ENCODE results near the gene MACROH2A1.

MACROH2A1 gene

GRCh38 chr5:135446615-135447014 is 47.6 kb upstream of the MACROH2A1 start:
- Histone ChIP-seq H3K27ac (ENCODE audit: low read depth, low read length) (no peak overlapping the region), H3K27me3 (ENCODE audit: low read length) (no peaks in the 10 kb centered on the region), H4K20me1 (ENCODE audit: low read depth, low read length) (no peaks in the 10 kb centered on the region), H3F3A (ENCODE audit: insufficient read depth) (no peaks in the 10 kb centered on the region), H3K79me2 (ENCODE audit: insufficient read depth, low read length) (no peaks in the 10 kb centered on the region), H2AFZ (ENCODE audit: low read depth, low read length, severe bottlenecking) (no peak overlapping the region), H3K4me2 (ENCODE audit: low read depth, low read length, poor library complexity, severe bottlenecking) (no peak overlapping the region), H3K9me3 (ENCODE audit: insufficient read depth, low read length) (no peaks in the 10 kb centered on the region), H3K4me3 (ENCODE audit: insufficient read depth, low read length, poor library complexity, severe bottlenecking) (no peak overlapping the region), H3K9ac (ENCODE audit: low read length) (no peak overlapping the region), H3K36me3 (ENCODE audit: low read length) (no peaks in the 10 kb centered on the region), H3K9me2 (replicated peaks; ENCODE audit: insufficient read depth, low read length) (no peaks in the 10 kb centered on the region)
- no peak for TF ChIP-seq EZH2phosphoT487 (conservative IDR thresholded peaks at IDR 0.05; ENCODE audit: low read length)
- no peak for TF ChIP-seq CTCF (IDR thresholded peaks at IDR 0.05; ENCODE audit: insufficient read depth, low read length, poor library complexity, severe bottlenecking)

GRCh38 chr5:135446206-135446605 is 47.2 kb upstream of the MACROH2A1 start:
- no peak overlapping the region for H3K4me2 ChIP-seq (ENCODE audit: low read depth, low read length, poor library complexity, severe bottlenecking)
- TF ChIP-seq CTCF (IDR thresholded peaks at IDR 0.05; ENCODE audit: insufficient read depth, low read length, poor library complexity, severe bottlenecking) (no peak), EZH2phosphoT487 (conservative IDR thresholded peaks at IDR 0.05; ENCODE audit: low read length) (no peak)

GRCh38 chr5:135445306-135445985 is 46.4 kb upstream of the MACROH2A1 start:
- H3K9ac ChIP-seq (ENCODE audit: low read length), result no peak overlapping the region
- H3K79me2 ChIP-seq (ENCODE audit: insufficient read depth, low read length), result no peaks in the 10 kb centered on the region
- H2AFZ ChIP-seq (ENCODE audit: low read depth, low read length, severe bottlenecking), result no peak overlapping the region

More at GRCh38 chr5:135446206-135446605, 47.2 kb upstream of the MACROH2A1 start:
- H3K9me2 ChIP-seq (replicated peaks; ENCODE audit: insufficient read depth, low read length), result no peaks in the 10 kb centered on the region
- H3K27me3 ChIP-seq (ENCODE audit: low read length), result no peaks in the 10 kb centered on the region
- H2AFZ ChIP-seq (ENCODE audit: low read depth, low read length, severe bottlenecking), result no peak overlapping the region
- H3F3A ChIP-seq (ENCODE audit: insufficient read depth), result no peaks in the 10 kb centered on the region
- no peak overlapping the region for H3K9ac ChIP-seq (ENCODE audit: low read length)
- no peaks in the 10 kb centered on the region for H3K9me3 ChIP-seq (ENCODE audit: insufficient read depth, low read length)
- H4K20me1 ChIP-seq (ENCODE audit: low read depth, low read length), result no peaks in the 10 kb centered on the region
- H3K36me3 ChIP-seq (ENCODE audit: low read length), result no peaks in the 10 kb centered on the region
- no peak overlapping the region for H3K27ac ChIP-seq (ENCODE audit: low read depth, low read length)
- H3K4me3 ChIP-seq (ENCODE audit: insufficient read depth, low read length, poor library complexity, severe bottlenecking), result no peak overlapping the region
- no peaks in the 10 kb centered on the region for H3K79me2 ChIP-seq (ENCODE audit: insufficient read depth, low read length)

More at GRCh38 chr5:135445306-135445985, 46.4 kb upstream of the MACROH2A1 start:
- Histone ChIP-seq H3K9me2 (replicated peaks; ENCODE audit: insufficient read depth, low read length) (no peaks in the 10 kb centered on the region), H3K27me3 (ENCODE audit: low read length) (no peaks in the 10 kb centered on the region), H3F3A (ENCODE audit: insufficient read depth) (no peaks in the 10 kb centered on the region), H3K9me3 (ENCODE audit: insufficient read depth, low read length) (no peaks in the 10 kb centered on the region), H3K36me3 (ENCODE audit: low read length) (no peaks in the 10 kb centered on the region), H4K20me1 (ENCODE audit: low read depth, low read length) (no peaks in the 10 kb centered on the region), H3K4me3 (ENCODE audit: insufficient read depth, low read length, poor library complexity, severe bottlenecking) (no peak overlapping the region), H3K4me2 (ENCODE audit: low read depth, low read length, poor library complexity, severe bottlenecking) (no peak overlapping the region), H3K27ac (ENCODE audit: low read depth, low read length) (no peak overlapping the region)
- TF ChIP-seq EZH2phosphoT487 (conservative IDR thresholded peaks at IDR 0.05; ENCODE audit: low read length) (no peak), CTCF (IDR thresholded peaks at IDR 0.05; ENCODE audit: insufficient read depth, low read length, poor library complexity, severe bottlenecking) (no peak)
